HG03558 (cell line): ENCODE results near the gene SPRR2A.
"Not testable (repeated sequence)": the region's sequence is repeated elsewhere in the genome, so short reads cannot be mapped to it uniquely, and the experiment has no call there.

ENCODE experiments used
- ATAC-seq: cut with Tn5 transposase; IDR thresholded peaks from one replicate; pipeline ENCODE4 v1.9.1; 2021; ENCODE audit warnings: moderate number of reproducible peaks; ENCODE audit not compliant: unreplicated experiment; ENCODE audit errors: extremely low read depth

Gene SPRR2A

GRCh38 chr1:153057375-153057774 is at the start of gene SPRR2A:
TSS of gene SPRR2A (minus strand) at chr1:153057512. CDS start at chr1:153056735, 777 bp downstream.
- ATAC-seq: no peak

DNA sequence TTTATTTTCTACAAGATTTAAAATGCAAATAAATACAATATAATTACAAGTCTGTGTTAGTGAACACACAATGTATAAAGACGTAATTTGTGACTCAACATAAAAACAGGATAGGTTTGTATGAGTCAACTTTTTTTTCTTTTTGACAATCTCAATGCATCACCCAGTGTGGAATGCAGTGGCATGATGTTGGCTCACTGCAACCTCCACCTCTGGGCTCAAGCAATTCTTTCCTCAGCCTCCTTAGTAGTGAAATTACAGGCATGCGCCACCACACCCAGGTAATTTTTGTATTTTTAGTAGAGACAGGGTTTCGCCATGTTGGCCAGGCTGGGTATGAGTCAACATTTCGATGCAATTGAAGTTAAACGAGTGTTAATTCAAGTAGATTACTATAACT is 42.9 kb upstream of the SPRR2A start:
- ATAC-seq: no peak

DNA sequence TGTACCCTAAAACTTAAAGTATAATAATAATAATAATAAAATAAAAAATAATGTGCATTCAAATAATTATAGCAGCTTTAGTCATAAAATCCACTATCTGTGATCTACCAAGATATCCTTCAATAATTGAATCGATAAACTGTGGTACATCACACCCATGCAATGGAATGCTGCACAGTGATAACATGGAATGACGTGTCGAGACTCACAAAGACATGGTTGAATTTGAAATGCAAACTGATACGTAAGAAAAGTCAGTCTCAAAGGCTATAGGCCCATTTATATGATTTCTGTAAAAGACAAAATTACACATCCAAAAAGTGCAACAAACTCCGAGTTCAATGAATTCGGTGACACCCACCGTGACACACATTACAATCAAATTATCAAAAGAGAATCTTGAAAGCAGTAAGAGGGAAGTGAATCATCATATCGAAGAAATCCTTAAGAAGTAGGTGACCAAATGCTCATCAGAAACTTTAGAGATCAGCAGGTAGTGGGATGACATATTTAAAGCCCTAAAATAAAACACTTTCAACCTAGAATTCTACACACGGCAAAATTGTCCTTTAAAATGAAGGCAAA is 42.2 kb upstream of the SPRR2A start:
- ATAC-seq: no peak

DNA sequence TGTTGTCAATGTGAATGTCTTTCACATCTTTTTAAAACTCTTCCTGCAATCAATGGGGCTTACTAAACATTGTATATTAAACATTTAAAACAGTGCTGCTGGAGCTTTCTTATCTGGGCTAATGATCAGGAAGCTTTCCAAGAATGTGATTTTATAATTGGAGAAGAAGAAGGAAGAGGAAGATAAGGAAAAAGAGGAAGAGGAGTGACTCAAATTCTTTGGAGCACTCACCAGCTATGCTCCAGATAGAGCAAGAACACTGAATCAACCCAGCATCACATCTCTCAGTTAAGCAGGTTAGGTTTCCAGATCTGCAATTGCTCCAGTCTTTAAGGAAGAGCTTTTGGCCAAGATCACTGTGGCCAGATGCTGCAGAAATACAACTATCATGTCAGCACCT is 38.5 kb upstream of the SPRR2A start:
- ATAC-seq: no peak

GRCh38 chr1:153094426-153094825 is 37.1 kb upstream of the SPRR2A start, which contains the start of gene SPRR2E:
TSS of gene SPRR2E (minus strand) at chr1:153094526. CDS start at chr1:153093751, 775 bp downstream.
- ATAC-seq: no peak

GRCh38 chr1:153087652-153088051 is 30.3 kb upstream of the SPRR2A start:
- ATAC-seq: no peak

DNA sequence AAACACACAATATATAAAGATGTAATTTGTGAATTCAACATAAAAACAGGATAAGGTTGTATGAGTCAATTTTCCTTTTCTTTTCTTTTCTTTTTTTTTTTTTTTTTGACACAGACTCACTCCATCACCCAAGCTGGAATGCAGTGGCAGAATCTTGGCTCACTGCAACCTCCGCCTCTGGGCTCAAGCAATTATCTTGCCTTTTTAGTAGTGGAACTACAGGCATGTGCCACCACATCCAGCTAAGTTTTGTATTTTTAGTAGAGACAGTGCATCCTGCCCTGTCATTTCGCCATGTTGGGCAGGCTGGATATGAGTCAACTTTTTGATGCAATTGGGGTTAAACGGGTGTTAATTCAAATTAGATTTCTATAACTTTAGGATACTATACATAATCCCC is 24.4 kb upstream of the SPRR2A start:
- no peak for ATAC-seq

DNA sequence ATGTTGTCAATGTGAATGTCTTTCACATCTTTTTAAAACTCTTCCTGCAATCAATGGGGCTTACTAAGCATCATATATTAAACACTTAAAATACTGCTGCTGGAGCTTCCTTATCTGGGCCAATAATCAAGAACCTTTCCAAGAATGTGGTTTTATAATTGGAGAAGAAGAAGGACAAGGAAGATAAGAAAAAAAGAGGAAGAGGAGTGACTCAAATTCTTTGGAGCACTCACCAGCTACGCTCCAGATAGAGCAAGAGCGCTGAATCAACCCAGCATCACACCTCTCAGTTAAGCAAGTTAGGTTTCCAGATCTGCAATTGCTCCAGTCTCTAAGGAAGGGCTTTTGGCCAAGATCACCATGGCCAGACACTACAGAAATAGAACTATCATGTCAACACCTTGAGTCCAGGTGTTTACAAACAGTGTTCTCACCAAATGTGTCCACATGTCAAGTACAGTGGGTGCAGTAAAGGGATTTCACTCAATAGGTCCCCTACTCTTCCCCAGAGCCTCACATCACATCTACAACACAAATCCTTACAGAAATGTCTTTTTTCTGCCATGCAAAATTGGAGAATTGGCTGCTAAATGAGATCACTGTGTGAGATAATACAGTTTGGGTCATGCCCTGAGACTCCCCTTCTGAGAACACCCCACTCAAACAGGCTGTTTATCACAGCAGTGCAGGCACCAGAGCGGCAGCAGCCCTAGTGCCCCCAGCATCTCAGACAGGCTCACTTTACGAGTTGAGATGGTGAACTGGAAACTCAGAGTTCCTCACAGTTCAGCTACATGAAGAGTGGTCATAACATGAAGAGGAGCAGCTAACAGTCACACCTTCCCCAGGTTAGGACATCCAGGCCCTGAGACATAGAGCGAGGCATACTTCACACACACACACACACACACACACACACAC is 15.8 kb upstream of the SPRR2A start:
- no peak for ATAC-seq

DNA sequence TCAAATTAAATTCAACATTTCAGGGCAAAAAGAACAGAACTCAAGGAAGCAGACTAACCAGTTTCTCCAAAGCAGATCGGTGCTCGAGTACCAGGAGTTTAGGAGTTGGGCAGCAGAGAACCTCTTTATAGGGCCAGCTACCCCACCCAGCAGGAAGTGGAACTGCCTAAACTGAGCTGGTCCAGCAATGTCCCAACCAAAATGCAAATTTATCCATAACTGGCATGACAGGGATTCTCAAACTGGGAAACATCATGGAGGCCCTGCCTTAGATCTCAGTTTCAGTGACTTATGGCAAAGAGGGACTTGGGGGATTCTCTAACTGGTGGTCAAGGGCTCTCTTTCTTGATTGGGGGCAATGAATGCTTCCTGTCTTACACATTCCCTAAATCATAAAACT is 14.2 kb upstream of the SPRR2A start, which contains the start of gene SPRR2B:
SPRR2B (minus strand) TSS at position 101 of the 400 bp plus-strand sequence. CDS start 772 bp downstream, outside the sequence.
- ATAC-seq: no peak

DNA sequence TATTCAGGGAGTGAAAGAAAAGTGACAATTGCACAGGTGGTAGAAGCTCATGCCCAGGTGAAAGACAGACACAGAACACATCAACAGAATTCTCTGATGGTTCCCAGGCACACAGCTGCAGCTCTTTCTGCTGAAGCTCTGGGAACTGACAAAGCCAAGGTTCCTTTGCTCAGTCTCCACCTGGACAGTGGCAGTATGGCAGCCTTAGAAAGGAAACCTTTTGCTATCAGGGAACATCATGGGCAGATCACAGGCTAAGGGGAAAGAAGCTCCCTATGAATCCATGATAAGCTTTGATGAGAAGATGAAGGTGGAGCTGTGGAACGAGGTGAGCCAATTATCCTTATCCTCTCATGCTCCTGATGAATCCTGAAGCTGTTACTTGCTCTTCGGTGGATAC is 12.9 kb upstream of the SPRR2A start:
- no peak for ATAC-seq

DNA sequence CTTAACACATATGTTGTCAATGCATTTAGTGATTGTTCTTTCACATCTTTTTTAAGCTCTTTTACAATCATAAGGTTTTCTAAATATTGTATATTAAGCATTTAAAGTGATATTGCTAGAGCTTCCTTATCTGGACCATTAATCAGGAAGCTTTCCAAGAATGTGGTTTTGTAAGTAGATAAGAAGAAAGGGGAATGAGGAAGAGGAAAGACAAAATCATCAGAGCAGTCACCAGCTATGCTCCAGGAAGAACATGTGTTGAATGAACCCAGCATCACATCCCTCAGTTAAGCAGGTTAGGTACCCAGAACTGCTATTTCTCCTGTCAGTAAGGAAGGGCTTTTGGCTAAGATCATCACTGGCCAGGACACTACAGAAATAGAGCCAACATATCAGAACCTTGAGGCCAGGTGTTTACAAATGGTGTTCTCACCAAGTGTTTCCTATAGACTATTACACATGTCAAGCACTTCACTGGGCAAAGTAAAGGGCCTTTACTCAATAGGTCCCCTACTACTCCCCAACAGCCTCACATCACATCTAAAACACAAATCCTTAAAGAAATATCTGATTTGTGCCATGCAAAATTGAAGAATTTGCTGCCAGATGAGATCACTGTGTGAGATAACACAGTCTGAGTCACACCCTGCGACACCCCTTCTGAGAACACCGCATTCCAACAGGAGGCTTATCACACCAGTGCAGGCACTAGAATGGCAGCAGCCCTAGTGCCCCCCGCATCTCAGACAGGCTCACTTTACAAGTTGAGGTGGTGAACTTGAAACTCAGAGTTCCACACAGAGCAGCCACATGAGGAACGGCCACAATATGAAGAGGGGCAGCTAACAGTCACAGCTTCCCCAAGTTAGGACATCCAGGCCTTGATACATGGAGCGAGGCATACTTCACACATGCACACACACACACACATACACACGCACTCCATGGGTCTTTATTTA is 1.8 kb upstream of the SPRR2A start:
- no peak for ATAC-seq

GRCh38 chr1:153058154-153058553 is 842 bp upstream of the SPRR2A start:
- ATAC-seq: no peak

- not testable (repeated sequence) for ATAC-seq
These were observed 1.2 kb downstream of the SPRR2A start for GRCh38 chr1:153056111-153056510.

- ATAC-seq: no peak
These were observed 8.1 kb downstream of the SPRR2A start for GRCh38 chr1:153049211-153049610.

- ATAC-seq: no peak
These were observed 16.2 kb downstream of the SPRR2A start, which contains the start of gene SPRR2D for GRCh38 chr1:153040950-153041631. TSS of gene SPRR2D (minus strand) at chr1:153041120. CDS start at chr1:153040346, 774 bp downstream.

DNA sequence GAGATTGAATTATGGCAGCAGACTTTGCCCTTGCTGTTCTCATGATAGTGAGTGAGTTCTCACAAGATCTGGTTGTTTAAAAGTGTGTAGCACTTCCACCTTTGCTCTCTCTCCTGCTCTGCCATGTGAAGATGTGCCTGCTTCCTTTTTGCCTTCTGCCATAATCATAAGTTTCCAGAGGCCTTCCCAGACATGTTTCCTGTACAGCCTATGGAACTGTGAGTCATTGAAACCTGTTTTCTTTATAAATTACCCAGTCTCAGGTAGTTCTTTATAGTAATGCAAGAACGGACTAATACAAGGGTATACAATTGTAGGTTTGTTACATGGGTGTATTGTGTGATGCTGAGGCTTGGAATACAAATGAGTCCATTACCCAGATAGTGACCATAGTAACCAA is 22.1 kb downstream of the SPRR2A start:
- no peak for ATAC-seq

DNA sequence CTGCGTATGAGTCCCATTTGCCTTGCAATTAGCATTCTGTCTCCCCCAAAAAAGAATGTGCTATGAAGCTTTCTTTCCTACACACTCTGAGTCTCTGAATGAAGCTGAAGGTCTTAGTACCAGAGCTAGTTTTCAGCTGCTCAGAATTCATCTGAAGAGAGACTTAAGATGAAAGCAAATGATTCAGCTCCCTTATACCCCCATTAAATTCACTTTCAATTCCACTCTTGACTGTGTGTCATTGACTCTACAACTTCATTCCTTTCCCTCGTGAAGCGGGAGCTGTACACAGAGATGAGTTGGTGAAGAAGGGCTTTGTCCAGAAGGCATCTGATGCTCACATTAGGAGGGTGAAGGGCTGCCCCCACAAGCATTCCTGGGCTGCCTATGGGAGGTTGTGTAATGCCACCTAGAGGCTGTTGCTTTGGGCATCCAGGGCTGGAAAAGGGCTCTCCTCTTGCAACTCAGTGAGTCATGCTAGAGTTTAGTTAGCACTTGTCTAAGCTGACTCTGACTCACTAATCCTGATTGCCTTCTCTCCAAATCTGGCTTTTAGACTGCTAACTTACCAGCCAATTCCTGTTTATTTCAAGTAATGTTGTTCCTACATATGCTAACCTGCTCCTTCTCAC is 24.5 kb downstream of the SPRR2A start:
- no peak for ATAC-seq

DNA sequence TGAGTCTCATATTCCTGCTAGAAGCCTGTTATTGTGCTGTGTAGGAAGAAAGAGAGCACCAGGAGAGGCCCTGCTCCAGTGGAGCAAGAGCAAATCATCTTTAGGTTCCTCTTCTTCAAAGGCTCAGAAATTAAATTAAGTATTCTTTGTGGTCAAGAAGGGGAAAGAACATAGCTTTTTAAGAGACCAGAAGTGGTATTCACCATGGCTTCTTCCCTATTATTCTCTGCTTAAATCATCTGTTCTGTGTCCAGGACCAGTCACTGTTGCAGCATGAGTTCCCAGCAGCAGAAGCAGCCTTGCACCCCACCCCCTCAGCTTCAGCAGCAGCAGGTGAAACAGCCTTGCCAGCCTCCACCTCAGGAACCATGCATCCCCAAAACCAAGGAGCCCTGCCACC is 25.2 kb downstream of the SPRR2A start:
- ATAC-seq: no peak

DNA sequence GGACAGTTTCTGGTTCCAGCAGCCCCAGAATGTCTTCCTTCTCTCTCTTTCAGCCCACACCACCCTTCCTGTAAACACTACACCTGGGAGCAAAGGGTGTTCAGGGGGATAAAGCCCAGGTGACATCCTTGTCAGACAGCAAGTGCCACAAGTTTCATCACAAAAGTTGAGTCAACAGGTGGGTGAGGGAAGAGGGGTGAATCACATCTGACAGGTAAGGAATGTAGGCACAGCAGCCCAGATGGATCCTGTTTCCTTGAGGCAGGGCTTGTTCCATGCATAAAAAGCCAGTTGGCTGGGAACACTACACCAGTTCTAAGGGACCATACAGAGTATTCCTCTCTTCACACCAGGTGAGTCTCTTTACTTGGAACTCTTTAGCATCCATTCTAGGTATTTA is 26.4 kb downstream of the SPRR2A start, which contains the start of gene SPRR1B:
SPRR1B (plus strand) TSS at position 309 of the 400 bp plus-strand sequence. CDS start 1,143 bp downstream, outside the sequence.
- no peak for ATAC-seq
